Measurements from ENCODE around the gene UPK3B.
A peak's percentile ranks its signal among the peaks of the same experiment; 100 is the strongest.
"Not testable (repeated sequence)": the region's sequence is repeated elsewhere in the genome, so short reads cannot be mapped to it uniquely, and the experiment has no call there.

The UPK3B gene

GRCh38 chr7:76492139-76492538, 18.2 kb upstream of the UPK3B start:
- DNase-seq, result not testable (repeated sequence)

DNA sequence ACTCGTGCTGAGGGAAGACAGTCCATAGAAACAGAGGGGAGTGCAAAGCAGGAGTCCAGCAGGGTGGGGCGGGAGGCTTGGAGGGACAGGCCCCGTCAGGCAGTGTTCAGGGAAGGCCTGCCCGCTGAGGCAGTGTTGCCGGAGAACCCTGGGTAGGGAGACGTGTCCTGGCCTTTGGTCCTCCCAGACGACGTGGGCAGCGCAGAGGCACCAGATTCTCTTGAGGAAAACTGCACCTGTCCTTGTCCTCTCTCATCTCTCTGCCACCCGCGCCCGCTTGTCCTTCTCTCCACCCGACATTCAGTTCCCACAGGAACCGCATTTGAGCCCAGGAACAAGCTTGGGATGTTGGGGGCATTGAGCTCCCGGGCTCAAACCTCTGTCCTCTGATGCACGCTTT, 14.6 kb upstream of the UPK3B start:
- not testable (repeated sequence) for DNase-seq

GRCh38 chr7:76497918-76498582, 12.3 kb upstream of the UPK3B start:
- DNase-seq, result not testable (repeated sequence)

DNA sequence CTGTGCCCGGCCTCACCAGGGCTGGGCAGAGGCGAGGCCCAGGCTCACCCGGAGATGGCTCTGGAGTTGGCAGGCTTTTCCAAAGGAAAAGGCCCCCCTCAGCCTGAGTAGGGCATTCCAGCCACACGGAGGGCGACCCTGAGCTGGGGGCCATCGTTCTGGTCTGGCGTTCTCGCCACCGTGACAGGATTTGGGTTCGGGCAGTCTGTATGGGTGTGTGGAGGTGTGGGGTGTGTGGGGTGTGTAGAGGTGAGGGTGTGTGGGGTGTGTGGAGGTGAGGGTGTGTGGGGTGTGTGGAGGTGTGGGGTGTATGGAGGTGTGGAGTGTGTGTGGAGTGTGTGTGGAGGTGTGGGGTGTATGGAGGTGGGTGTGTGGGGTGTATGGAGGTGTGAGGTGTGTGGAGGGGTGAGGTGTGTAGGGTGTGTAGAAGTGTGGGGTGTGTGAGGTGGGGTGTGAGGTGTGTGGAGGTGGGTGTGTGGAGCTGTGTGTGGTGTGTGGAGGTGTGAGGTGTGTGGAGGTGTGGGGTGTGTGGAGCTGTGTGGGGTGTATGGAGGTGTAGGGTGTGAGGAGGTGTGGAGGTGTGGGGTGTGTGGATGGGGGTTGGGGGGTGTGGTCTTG, 11.7 kb upstream of the UPK3B start:
- DNase-seq, result not testable (repeated sequence)

- DNase-seq, result not testable (repeated sequence)
Measured at GRCh38 chr7:76499201-76499923, 11.0 kb upstream of the UPK3B start.

DNA sequence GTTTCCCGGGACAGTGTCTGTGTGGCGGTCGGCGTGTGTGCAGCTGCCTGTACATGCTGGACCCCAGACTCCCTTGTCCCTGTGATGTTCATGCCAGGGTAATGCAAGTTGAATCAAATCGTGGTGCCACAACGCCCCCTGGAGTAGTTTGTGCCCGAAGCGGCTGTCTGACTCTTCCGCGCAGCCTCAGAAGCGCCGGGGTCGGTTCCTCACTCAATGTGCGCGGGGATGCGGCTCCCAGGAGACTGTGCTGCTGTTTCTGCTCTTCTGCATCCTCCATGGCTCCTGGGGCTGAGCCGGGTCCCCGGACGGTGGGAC, 10.5 kb upstream of the UPK3B start:
- not testable (repeated sequence) for DNase-seq

- not testable (repeated sequence) for DNase-seq
Measured at GRCh38 chr7:76502224-76502623, 8.1 kb upstream of the UPK3B start.

DNA sequence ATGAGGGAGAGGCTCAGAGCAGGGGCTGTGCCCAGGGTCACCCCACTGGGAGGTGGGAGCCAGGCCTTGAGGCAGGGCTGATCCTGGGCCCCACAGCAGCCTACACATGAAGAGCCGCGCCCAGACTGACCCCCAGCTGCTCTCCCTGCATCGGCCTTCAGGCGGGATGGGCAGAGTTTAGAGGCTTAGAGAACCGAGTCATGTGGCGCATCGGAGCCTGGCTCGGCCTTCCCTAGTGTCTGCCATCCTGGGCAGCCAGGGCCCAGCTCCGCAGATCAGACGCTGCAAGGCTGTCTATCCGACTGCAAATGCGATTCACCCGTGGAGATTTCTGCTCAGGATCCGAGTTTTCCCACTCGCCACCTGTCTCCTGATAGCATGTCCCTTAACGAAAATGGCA, 7.5 kb upstream of the UPK3B start:
- DNase-seq, result not testable (repeated sequence)

DNA sequence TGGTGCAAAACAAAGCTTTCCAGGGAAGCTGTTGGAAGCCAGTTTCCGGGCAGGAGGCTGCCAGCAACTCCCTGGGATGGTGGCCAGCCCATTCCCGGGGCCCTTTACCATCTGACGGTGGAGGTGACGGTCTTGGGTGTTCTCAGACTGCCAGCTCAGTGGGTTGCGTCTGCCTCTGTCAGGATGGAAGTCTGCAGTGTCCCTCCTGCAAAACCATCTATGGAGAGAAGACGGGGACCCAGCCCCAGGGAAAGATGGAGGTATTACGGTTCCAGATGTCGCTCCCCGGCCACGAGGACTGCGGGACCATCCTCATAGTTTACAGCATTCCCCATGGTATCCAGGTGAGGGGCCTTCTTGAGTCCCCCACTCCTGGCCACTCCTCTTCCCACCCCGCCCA, 7.1 kb upstream of the UPK3B start:
- not testable (repeated sequence) for DNase-seq

DNA sequence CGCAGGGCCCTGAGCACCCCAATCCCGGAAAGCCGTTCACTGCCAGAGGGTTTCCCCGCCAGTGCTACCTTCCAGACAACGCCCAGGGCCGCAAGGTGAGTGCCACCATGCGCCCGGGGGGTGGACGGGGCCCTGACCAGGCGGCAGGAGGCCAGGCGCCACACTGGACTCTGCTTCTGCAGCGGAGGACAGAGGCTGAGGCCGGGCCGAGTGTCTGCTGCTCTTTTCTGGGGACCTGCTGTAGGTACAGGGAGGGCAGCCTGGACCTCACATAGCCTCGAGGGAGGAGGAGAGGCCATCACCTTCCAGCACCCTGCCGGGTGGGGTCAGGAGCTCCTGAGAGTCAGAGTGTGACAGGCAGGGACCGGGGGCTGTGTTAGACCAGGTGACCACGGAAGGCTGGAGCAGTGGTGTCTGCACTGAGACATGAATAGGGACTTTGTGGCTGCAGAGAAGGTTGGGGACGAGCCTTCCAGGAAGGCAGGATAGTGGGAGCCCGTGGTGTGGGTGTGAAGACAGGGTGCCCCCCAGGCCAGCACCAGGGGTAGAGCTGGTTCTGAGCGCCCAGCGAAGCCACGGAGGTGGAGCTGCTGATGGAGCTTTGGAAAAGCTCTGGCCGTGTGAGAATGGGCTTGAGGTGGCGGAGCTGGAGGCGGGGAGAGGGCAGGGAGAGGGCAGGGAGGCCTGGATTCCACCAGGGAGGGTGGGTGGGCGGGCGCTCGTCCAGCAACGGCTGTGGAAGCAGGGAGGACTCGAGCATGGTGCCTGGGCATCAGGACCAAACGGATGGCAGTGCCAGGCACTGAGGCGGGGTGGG, 5.8 kb upstream of the UPK3B start:
- not testable (repeated sequence) for DNase-seq

DNA sequence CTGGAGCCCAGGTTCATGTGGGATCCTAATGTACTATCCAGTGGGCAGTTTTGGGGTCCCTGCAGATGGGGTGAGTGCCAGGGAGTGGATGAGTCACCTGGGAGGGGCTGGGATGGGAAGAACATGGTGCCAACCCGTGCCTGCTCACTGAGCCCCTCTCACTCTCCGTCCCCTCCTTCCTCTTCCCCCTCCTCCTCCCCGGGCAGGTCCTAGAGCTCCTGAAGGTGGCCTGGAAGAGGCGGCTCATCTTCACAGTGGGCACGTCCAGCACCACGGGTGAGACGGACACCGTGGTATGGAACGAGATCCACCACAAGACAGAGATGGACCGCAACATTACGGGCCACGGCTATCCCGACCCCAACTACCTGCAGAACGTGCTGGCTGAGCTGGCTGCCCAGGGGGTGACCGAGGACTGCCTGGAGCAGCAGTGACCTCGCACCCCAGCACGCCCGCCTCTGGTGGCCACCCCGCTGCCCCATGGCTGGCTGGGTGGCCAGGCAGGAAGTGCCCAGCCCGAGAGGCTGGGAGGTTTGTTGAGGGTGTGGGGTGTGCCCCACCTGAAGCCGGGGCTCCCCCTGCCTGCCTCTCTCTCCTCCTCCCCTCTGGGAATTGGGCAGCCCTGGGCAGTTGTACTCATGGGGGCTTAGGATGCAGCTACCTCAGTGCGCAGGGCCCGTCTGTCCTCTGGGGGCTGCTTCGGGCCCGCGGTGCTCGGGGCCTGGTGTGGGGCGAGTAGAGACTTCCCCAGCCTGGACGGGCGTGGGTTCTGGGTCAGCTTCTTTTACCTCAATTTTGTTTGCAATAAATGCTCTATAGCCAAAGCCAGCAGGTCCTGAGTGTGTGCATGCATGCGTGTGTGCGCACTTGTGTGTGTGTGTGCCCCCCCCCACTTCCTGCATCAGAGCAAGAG, 4.9 kb upstream of the UPK3B start:
- no peak for DNase-seq

GRCh38 chr7:76506081-76506440, 4.3 kb upstream of the UPK3B start:
- DNase-seq, result no peak

- DNase-seq, result not testable (repeated sequence)
Measured at GRCh38 chr7:76506643-76507042, 3.7 kb upstream of the UPK3B start.

- DNase-seq, result peak; percentile 90 to 98 (median 96)
Measured at GRCh38 chr7:76507723-76508406, 2.5 kb upstream of the UPK3B start.

- not testable (repeated sequence) for DNase-seq
Measured at GRCh38 chr7:76511200-76511910, 1.0 kb downstream of the UPK3B start.

DNA sequence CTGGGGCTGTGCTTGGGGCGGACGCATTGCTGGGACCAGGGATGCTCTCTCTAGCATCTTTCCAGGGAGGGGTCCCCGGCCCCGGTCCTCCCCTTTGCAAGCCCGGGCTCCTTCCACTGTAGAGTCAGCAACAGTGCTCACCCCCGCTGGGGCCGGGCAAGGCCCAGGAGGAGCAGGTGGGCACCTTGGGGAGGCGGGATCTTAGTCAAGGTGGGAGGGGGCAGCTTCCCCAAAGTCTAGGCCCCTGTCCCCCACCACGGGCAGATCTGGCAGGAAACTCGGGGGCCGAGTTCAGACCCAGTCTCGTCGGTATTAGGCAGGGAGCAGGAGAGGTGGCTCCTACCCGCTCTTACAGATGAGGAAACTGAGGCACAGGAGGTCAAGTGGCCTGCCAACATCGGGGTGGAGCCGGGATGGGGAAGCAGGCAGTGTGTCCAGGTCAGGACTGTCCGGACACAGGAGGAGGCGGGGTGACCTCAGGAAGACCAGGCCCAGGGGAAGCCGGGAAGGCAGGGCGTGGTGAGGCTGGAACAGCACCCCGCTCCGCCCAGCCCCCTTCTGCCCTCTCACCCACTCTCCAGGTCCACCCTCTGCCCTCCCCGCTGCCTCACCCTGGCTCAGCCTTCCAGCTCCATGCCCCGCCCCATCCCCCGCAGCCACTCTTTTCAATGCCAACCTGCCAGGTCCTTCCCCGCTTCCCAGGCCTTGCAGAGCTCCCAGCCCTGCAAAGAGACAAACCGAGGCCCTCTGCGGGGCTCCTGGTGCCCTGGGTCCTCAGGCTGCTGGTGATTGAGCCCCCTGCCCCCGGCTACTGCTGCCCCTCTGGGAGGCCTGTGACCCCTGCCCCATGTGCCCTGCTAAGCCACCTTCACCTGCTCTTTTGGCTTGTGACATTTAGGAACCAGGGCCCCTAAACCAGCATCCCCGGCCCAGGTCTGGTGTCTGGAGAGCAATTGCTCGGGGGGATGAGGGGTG, 1.8 kb downstream of the UPK3B start:
- not testable (repeated sequence) for DNase-seq

DNA sequence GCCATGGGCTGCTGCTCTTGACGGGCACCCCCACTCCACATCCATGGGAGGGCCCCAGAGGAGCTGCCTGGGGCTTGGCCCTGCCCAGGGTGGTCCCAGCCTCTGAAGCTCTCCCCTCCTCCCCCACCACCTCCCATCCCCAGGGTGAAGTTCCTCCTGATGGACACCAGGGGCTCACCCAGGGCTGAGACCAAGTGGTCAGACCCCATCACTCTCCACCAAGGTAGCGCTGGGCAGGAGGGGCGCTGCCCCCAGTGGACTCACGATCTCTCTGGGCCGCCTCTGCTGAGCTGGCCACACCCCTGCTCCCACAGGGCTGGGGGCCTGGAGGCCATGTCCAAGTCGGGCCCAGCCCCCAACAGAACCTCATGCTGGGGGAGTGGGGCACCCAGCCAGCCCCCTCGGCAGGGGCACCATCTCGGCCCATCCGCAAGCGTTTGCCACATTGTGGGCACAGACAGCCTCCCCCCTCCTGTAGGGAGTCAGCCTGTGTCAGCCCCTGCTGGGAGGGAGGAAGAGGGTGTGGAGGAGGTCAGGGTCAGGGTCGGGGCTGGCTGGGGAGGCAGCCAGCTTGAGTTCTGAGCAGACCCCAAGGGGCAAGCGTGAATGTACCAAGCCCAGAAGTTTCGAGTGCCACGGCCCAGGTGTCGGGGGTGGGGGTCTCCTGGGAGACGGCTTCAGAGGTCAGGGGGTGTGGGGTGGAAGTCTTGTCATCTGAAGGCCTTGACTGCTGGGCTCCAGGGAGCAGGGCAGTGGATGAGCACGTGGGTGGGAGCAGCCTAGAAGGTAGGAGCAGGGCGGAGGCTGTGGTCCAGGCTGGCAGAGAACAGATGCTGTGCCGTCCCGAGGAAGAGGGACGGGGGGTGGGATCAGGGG, 2.8 kb downstream of the UPK3B start:
- peak in 2 of 3 donors; percentile 7 to 17 for DNase-seq

All from suppressor macrophage treated with lipopolysaccharide for 1 hour (primary cell).